GM06990 (cell line): ENCODE data around the gene DNAH3.
"Not testable (repeated sequence)": the region's sequence is repeated elsewhere in the genome, so short reads cannot be mapped to it uniquely, and the experiment has no call there.

ENCODE experiments used
- DNase-seq: peaks from one replicate; pipeline ENCODE4 v3.0.0-alpha.2; 2011; ENCODE audit not compliant: insufficient read length; ENCODE audit errors: extremely low read depth
- H3K27me3 ChIP-seq: replicated peaks from 2 replicates; pipeline ENCODE4 v1.6.0; 2011; ENCODE audit warnings: low read length; ENCODE audit not compliant: control insufficient read depth, insufficient read depth
- H3K36me3 ChIP-seq: 2 replicates; pipeline ENCODE4 v1.5.1; 2011; ENCODE audit warnings: low read length; ENCODE audit not compliant: control insufficient read depth, insufficient read depth
- H3K4me3 ChIP-seq: replicated peaks from 2 replicates; pipeline ENCODE4 v1.5.1; 2011; ENCODE audit warnings: low read depth, mild to moderate bottlenecking, control low read depth, low read length
- CTCF ChIP-seq: IDR thresholded peaks from 2 replicates; pipeline ENCODE4 v1.5.1; 2011; ENCODE audit warnings: low read length, control low read depth, mild to moderate bottlenecking, inconsistent platforms; ENCODE audit not compliant: insufficient read depth, poor library complexity, severe bottlenecking

Gene DNAH3

GRCh38 chr16:21159281-21159951 lies 8.8 kb upstream of the DNAH3 start:
- DNase-seq, result peak; percentile 36
- Histone ChIP-seq H3K36me3 (peaks cover 2% of the 10 kb centered on the region), H3K4me3 (peak overlapping the region; percentile 78), H3K27me3 (no peaks in the 10 kb centered on the region)
- TF ChIP-seq CTCF, result no peak

- peak; percentile 83 for DNase-seq
- H3K4me3 ChIP-seq, result peak within 1 kb of the TSS; percentile 78
- H3K27me3 ChIP-seq, result no peaks in the 10 kb centered on the region
- TF ChIP-seq CTCF, result no peak
- peaks cover 2% of the 10 kb centered on the region for H3K36me3 ChIP-seq
These were observed 7.8 kb upstream of the DNAH3 start, which contains the start of gene LDAF1 for GRCh38 chr16:21158208-21159110. LDAF1 (plus strand) TSS chr16:21158674; CDS start chr16:21161183, 2,509 bp downstream.

GRCh38 chr16:21157632-21158031 lies 7.0 kb upstream of the DNAH3 start:
- Histone ChIP-seq H3K27me3 (no peaks in the 10 kb centered on the region), H3K36me3 (no peaks in the 10 kb centered on the region; the same call in 1 of the 2 replicates), H3K4me3 (no peak overlapping the region)
- no peak for DNase-seq
- TF ChIP-seq CTCF, result no peak

- Histone ChIP-seq H3K36me3 (no peaks in the 10 kb centered on the region; the same call in 1 of the 2 replicates), H3K27me3 (no peaks in the 10 kb centered on the region), H3K4me3 (no peak overlapping the region)
- peak; percentile 55 for TF ChIP-seq CTCF
- no peak for DNase-seq
These were observed 6.3 kb upstream of the DNAH3 start for GRCh38 chr16:21156767-21157467.

GRCh38 chr16:21156011-21156410 lies 5.4 kb upstream of the DNAH3 start:
- H3K36me3 ChIP-seq, H3K4me3 ChIP-seq, DNase-seq, H3K27me3 ChIP-seq: not testable (repeated sequence)

GRCh38 chr16:21153124-21153729 lies 2.6 kb upstream of the DNAH3 start:
- H3K27me3 ChIP-seq, DNase-seq, H3K36me3 ChIP-seq, H3K4me3 ChIP-seq: not testable (repeated sequence)

- not testable (repeated sequence) for H3K4me3 ChIP-seq, H3K27me3 ChIP-seq, H3K36me3 ChIP-seq, DNase-seq
These were observed 1.7 kb upstream of the DNAH3 start for GRCh38 chr16:21152160-21153030.
